Endothelial cell of umbilical vein (primary cell): ENCODE data around the gene PCSK6. TPM values are rescaled to one million over a fixed set of nuclear protein-coding genes. Genes with fewer than 3 reads are reported as not detected.

Experiments used
- BruUV-seq: library from RNA; stranded (reverse); fragments of 400-500 nt; replicated peaks from 2 replicates; lab custom pipeline; 2021; lab: Mats Ljungman, UMichigan
- CTCF ChIA-PET: fragments of 300-600, 350-600 bp; sonication (Branson Sonifier 250); formaldehyde crosslinking; loops from one replicate; lab custom pipeline; 2021; ENCODE audit warnings: antibody characterized with exemption, inconsistent platforms; lab: Charles Lee
- POLR2A ChIA-PET: fragments of 300-600, 350-600 bp; sonication (Branson Sonifier 250); formaldehyde crosslinking; loops from one replicate; lab custom pipeline; 2021; ENCODE audit warnings: antibody characterized with exemption, inconsistent platforms; lab: Charles Lee
- DNase-seq: peaks from one replicate; pipeline ENCODE4 v3.0.0-alpha.2; 2011; ENCODE audit warnings: low read depth, low spot score
- FAIRE-seq: peaks from 2 replicates; lab custom pipeline; 2011; peaks lifted over from hg19 to GRCh38; lab: Jason Lieb, UNC
- H2AFZ ChIP-seq: 2 replicates; pipeline ENCODE4 v1.6.0; 2012; ENCODE audit warnings: low read depth, low read length, control low read depth, inconsistent platforms
- H3K27ac ChIP-seq: 2 replicates; pipeline ENCODE4 v1.5.1; 2011; ENCODE audit warnings: low read depth, mild to moderate bottlenecking, control low read depth, low read length, moderate library complexity; ENCODE audit not compliant: insufficient read depth
- H3K27me3 ChIP-seq, 2 experiments: 2 replicates each; pipeline versions ENCODE4 v1.6.0 to v1.6.1; 2011; ENCODE audit warnings: low read length in 2 of 2, mixed read lengths in 1 of 2; ENCODE audit not compliant: control insufficient read depth in 2 of 2, insufficient read depth in 2 of 2
- H3K36me3 ChIP-seq, 2 experiments: 2 replicates in 1 of 2; 3 replicates in 1 of 2; pipeline ENCODE4 v1.5.1; 2011; ENCODE audit warnings: low read length in 2 of 2, mild to moderate bottlenecking in 1 of 2, moderate library complexity in 1 of 2; ENCODE audit not compliant: control insufficient read depth in 2 of 2, insufficient read depth in 2 of 2; ENCODE audit errors: extremely low read depth in 1 of 2
- H3K4me1 ChIP-seq: 3 replicates; pipeline ENCODE4 v1.5.1; 2011; ENCODE audit warnings: mild to moderate bottlenecking, low read length; ENCODE audit not compliant: control insufficient read depth, insufficient read depth; ENCODE audit errors: extremely low read depth
- H3K4me2 ChIP-seq: 2 replicates; pipeline ENCODE4 v1.6.1; 2011; ENCODE audit warnings: low read length, control low read depth, mixed read lengths; ENCODE audit not compliant: insufficient read depth
- H3K4me3 ChIP-seq, 3 experiments: fragments of 200-600 bp in 1 of 3; sonication (generic), shearing (Covaris generic) in 1 of 3; replicated peaks in 1 of 3; 2 replicates each; pipeline ENCODE4 v1.5.1; 2011 to 2016; ENCODE audit warnings: control low read depth in 3 of 3, low read length in 3 of 3, mild to moderate bottlenecking in 2 of 3, inconsistent platforms in 1 of 3, low read depth in 1 of 3, moderate library complexity in 1 of 3; ENCODE audit not compliant: insufficient read depth in 1 of 3
- H3K79me2 ChIP-seq: 2 replicates; pipeline ENCODE4 v1.6.0; 2012; ENCODE audit warnings: low read length, inconsistent platforms; ENCODE audit not compliant: control insufficient read depth, insufficient read depth
- H3K9ac ChIP-seq: replicated peaks from 2 replicates; pipeline ENCODE3; 2011; ENCODE audit warnings: low read length, control low read depth; ENCODE audit not compliant: insufficient read depth; ENCODE audit errors: extremely low read depth
- H3K9me1 ChIP-seq: replicated peaks from 3 replicates; pipeline ENCODE4 v1.6.0; 2011; ENCODE audit warnings: mild to moderate bottlenecking, low read length; ENCODE audit not compliant: control insufficient read depth, insufficient read depth; ENCODE audit errors: extremely low read depth
- H3K9me3 ChIP-seq: replicated peaks from 2 replicates; pipeline ENCODE4 v1.5.1; 2012; ENCODE audit warnings: low read length, inconsistent platforms; ENCODE audit not compliant: control insufficient read depth, insufficient read depth
- H4K20me1 ChIP-seq: replicated peaks from 2 replicates; pipeline ENCODE3; 2011; ENCODE audit warnings: mild to moderate bottlenecking, low read length; ENCODE audit not compliant: control insufficient read depth, insufficient read depth; ENCODE audit errors: extremely low read depth
- EZH2 ChIP-seq: IDR thresholded peaks from 2 replicates; pipeline ENCODE4 v1.6.1; 2012; ENCODE audit warnings: borderline replicate concordance, low read depth, mild to moderate bottlenecking, moderate library complexity, low read length, inconsistent platforms; ENCODE audit not compliant: severe bottlenecking
- FOS ChIP-seq: IDR thresholded peaks from 2 replicates; pipeline ENCODE4 v1.6.1; 2011; ENCODE audit warnings: mild to moderate bottlenecking, low read length, moderate library complexity, borderline replicate concordance; ENCODE audit not compliant: insufficient read depth
- GATA2 ChIP-seq: IDR thresholded peaks from 2 replicates; pipeline ENCODE4 v1.7.0; 2011; ENCODE audit warnings: low read depth, mild to moderate bottlenecking, moderate library complexity, mixed read lengths, low read length; ENCODE audit not compliant: insufficient read length, insufficient read depth
- JUN ChIP-seq: IDR thresholded peaks from 2 replicates; pipeline ENCODE4 v1.6.1; 2011; ENCODE audit warnings: borderline replicate concordance, low read depth; ENCODE audit not compliant: insufficient read length, insufficient read depth
- MYC ChIP-seq: IDR thresholded peaks from one replicate; pipeline ENCODE4 v1.6.1; 2011; ENCODE audit warnings: mild to moderate bottlenecking, low read depth, low read length
- POLR2A ChIP-seq: IDR thresholded peaks from 2 replicates; pipeline ENCODE4 v1.6.1; 2012; ENCODE audit warnings: low read depth, mild to moderate bottlenecking, control low read depth, low read length
- POLR2AphosphoS5 ChIP-seq: IDR thresholded peaks from 2 replicates; pipeline ENCODE4 v1.6.1; 2012; ENCODE audit warnings: low read depth, mild to moderate bottlenecking, control low read depth, low read length, moderate library complexity; ENCODE audit not compliant: insufficient read depth
- dilution Hi-C: fragments of 300-500 bp; cut with MboI; formaldehyde crosslinking; loops from one replicate; pipeline ENCODE4 v1.15.0; 2019; ENCODE audit warnings: low sequenced_read_pairs; ENCODE audit not compliant: extremely low pct_ligation_motif_present
- intact Hi-C: fragments of 100-400 bp; cut with micrococcal nuclease; formaldehyde crosslinking; loops from one replicate; pipeline ENCODE4 v1.10.0; 2022
- polyA plus RNA-seq, 4 experiments: library from polyadenylated mRNA; depleted of rRNA in 3 of 4; stranded (reverse) in 3 of 4; unstranded in 1 of 4; fragments of >200 nt; gene quantifications; 2 replicates each; pipeline versions ENCODE4 v1.2.1 to v1.2.3, GENCODE V29; 2011 to 2012; ENCODE audit warnings: missing spikeins in 1 of 4
- total RNA-seq: library from RNA; stranded (reverse); gene quantifications from 2 replicates; pipeline ENCODE4 v1.2.3, GENCODE V29; 2021
- TF ChIP-seq, protein P1 (sequence below), 2 donors: IDR thresholded peaks; 1 replicate in 1 of 2; 2 replicates in 1 of 2; pipeline ENCODE4 v1.5.1; 2011; ENCODE audit warnings: low read length in 2 of 2, mild to moderate bottlenecking in 2 of 2, moderate library complexity in 2 of 2, control low read depth in 1 of 2, inconsistent platforms in 1 of 2, low read depth in 1 of 2; ENCODE audit not compliant: insufficient read depth in 1 of 2; ENCODE audit errors: extremely low read depth in 1 of 2
- TF ChIP-seq, protein P2 (sequence below): IDR thresholded peaks from 2 replicates; pipeline ENCODE4 v1.6.1; 2011; ENCODE audit not compliant: insufficient read depth, insufficient read length

Gene PCSK6
- total and polyA plus RNA-seq, 2 donors (not counting 3 experiments of a cell fraction or from before 2014, with no cell fraction given): 0.18 to 0.69 TPM

DNA sequence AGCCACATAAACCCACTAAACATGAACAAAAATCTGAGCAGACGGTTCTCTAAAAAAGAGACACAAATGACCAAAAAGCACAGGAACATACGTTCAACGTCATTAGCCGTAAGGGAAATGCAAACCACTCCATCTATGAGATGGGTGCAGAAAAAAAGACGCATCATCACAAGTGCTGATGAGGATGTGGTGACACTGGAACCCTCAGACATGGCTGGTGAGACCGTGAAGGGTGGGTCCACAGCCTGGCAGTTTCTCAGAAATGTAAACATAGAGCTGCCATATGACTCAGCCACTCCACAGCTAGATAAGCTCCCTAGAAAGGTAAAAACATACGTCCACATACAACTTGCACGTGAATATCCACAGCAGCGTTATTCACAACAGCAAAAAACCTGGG, 23.3 kb downstream of the PCSK6 start:
- Histone ChIP-seq H3K4me2 (no peak overlapping the region), H3K9me1 (no peaks in the 10 kb centered on the region), H3K27me3 (peaks cover 0 to 8% of the 10 kb centered on the region in 2 experiments), H3K9ac (no peak overlapping the region), H4K20me1 (no peaks in the 10 kb centered on the region), H3K4me1 (no peaks in the 10 kb centered on the region), H3K27ac (no peak overlapping the region), H3K36me3 (no peaks in the 10 kb centered on the region), H3K9me3 (no peaks in the 10 kb centered on the region), H3K4me3 (no peak overlapping the region), H3K79me2 (no peaks in the 10 kb centered on the region), H2AFZ (no peak overlapping the region)
- FAIRE-seq: no peak
- dilution Hi-C loops (no loop called here), intact Hi-C loops (no loop called here)
- BruUV-seq: no TSS peak
- ChIA-PET POLR2A (no interaction called here), CTCF (no interaction called here)
- TF ChIP-seq EZH2 (no peak), GATA2 (no peak), MYC (no peak), JUN (no peak), POLR2A (no peak), FOS (no peak), POLR2AphosphoS5 (no peak)
- TF ChIP-seq, protein P1, sequence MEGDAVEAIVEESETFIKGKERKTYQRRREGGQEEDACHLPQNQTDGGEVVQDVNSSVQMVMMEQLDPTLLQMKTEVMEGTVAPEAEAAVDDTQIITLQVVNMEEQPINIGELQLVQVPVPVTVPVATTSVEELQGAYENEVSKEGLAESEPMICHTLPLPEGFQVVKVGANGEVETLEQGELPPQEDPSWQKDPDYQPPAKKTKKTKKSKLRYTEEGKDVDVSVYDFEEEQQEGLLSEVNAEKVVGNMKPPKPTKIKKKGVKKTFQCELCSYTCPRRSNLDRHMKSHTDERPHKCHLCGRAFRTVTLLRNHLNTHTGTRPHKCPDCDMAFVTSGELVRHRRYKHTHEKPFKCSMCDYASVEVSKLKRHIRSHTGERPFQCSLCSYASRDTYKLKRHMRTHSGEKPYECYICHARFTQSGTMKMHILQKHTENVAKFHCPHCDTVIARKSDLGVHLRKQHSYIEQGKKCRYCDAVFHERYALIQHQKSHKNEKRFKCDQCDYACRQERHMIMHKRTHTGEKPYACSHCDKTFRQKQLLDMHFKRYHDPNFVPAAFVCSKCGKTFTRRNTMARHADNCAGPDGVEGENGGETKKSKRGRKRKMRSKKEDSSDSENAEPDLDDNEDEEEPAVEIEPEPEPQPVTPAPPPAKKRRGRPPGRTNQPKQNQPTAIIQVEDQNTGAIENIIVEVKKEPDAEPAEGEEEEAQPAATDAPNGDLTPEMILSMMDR (IDR thresholded peaks at IDR 0.05; ENCODE audit: extremely low read depth in 1 of 2, insufficient read depth in 1 of 2, low read depth in 1 of 2, low read length in 2 of 2): no peak
- TF ChIP-seq, protein P2, sequence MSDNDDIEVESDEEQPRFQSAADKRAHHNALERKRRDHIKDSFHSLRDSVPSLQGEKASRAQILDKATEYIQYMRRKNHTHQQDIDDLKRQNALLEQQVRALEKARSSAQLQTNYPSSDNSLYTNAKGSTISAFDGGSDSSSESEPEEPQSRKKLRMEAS: no peak
- no peak for DNase-seq
